Esophagus mucosa (tissue), 1 donor: Measurements from ENCODE around the gene ANAPC5. TPM values are rescaled to one million over a fixed set of nuclear protein-coding genes. Genes with fewer than 3 reads are reported as not detected.
A peak's percentile ranks its signal among the peaks of the same experiment; 100 is the strongest.
"Not testable (repeated sequence)": the region's sequence is repeated elsewhere in the genome, so short reads cannot be mapped to it uniquely, and the experiment has no call there.

Source experiments
- ATAC-seq: fragments of 200-7000 bp; cut with Tn5 transposase; one replicate; pipeline ENCODE4 v1.9.1; 2020
- total RNA-seq: library from RNA; stranded (reverse); gene quantifications from one replicate; pipeline ENCODE4 v1.2.4, GENCODE V29; 2023
- donor health status: DM: yes; HTN: yes; CAD: no.

The ANAPC5 gene
- total RNA-seq, 1 donor from 2014 or later = 68.2 TPM

GRCh38 chr12:121284551-121285390 lies 67.4 kb downstream of the ANAPC5 start:
- no peak for ATAC-seq

DNA sequence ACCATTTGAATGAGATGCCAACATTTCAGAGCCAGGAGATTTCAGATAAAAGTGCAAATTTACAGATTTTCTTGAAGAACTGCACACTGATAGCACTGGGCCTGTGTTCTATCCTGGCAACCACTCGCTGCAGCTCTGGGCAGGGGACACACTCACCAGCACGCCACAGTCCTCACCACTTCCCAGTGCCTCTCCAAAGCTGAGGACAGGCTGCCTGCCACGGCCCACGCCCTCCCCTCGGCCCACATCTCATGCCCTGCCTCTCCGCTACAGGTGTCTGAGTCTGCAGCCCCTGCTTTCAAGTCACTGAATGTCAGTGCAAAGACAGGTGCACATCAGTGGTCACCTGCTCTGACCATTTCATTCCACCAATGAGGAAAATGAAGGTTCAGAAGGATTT lies 68.4 kb downstream of the ANAPC5 start:
- ATAC-seq = no peak

DNA sequence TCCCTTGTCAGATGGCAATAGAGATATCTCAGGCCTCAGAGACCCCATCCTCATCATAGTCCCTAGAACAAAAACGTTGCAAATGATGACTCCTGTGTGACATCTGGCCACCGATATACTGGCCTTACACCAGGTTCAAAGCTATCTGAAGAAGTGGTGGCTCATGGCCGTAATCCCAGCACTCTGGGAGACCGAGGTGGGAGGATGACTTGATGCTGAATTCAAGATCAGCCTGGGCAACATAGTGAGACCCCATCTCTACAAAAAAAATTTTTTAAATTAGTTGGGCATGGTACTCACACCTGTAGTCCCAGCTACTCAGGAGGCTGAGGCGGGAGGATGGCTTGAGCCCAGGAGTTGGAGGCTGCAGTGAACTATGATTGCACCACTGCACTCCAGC lies 68.8 kb downstream of the ANAPC5 start:
- no peak for ATAC-seq

- not testable (repeated sequence) for ATAC-seq
Measured at GRCh38 chr12:121282910-121283309, 69.3 kb downstream of the ANAPC5 start.

DNA sequence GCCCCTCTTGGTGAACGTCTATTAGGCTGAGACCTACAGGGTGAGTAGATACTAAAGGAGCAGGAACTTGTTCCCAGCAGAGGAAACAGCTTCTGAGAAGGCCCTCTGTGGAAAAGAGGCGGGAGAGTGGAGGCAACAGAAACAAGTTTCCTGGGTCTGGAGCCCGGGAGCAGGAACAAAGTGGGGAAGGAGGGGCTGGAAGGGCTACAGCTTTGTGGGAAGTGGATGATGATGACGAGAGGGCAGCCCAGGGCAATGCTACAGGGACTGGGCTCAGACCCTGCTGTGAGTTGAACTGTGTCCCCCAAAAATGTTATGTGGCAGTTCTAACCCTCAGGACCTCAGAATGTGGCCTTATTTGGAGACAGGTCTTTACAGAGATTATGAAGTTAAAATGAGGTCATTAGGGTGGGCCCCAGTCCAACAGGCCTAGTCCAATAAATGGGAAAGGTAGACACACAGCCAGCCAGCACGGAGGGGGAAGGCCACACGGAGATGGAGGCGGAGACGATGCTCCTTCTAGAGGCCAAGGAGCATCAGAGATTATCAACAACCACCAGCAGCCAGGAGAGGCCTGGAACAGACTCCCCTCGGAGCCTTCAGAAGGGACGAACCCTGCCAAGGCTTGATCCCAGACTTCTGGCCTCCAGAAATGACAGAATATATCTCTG lies 70.0 kb downstream of the ANAPC5 start:
- ATAC-seq = no peak

DNA sequence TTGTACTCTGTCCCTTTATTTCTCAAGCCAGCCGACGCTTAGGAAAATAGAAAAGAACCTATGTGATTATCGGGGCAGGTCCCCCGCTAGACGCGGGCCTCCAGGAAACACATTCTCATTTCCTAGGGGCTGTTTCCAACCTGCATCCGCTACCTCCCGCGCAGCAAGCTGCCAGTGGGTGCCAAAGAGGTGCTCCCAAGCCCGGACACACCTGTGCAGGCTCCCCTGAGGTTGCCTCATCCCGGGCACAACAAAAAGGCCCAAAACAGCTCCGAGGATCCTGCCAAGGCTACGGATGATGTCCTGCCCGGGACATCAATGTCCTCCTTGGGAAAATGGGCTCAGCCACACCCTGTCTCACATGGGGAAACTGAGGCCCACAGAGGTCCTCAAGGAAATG lies 71.1 kb downstream of the ANAPC5 start:
- ATAC-seq = not testable (repeated sequence)

- ATAC-seq = not testable (repeated sequence)
Measured at GRCh38 chr12:121280531-121280930, 71.7 kb downstream of the ANAPC5 start.

DNA sequence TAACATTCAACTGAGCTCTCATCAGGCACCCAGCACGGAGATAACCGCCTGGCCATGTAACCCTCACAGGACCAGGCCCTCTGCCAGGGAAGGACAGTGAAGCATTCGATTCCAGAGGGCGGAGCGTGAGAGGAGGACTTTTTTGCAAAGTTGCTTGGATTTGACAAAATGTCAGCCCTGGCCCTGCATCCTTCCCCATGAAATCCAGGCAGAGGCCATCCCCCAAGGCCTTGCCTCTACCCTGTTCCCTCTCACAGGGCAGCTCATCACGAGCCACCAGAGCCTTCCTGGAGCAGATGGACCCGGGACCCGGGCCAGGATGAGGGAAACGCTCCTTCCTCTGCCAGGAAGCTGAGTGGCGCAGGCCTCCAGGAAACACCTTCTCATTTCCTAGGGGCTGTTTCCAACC lies 72.7 kb downstream of the ANAPC5 start:
- no peak for ATAC-seq

DNA sequence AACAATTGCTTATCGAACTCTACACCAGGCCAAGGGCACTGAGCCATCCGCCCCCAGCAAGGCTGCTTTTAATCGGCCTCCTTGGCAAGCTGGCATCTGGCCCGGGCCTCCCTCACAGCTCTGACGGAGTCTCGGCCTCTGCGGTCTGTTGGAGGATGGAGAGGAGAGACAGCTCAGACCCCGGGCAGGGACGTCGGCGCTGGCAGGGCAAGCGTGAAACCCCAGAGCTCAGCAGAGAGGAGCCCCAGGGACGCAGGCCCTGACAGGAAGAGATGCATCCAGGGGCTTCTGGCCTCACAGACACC lies 73.2 kb downstream of the ANAPC5 start:
- no peak for ATAC-seq

- ATAC-seq = no peak
Measured at GRCh38 chr12:121278169-121279070, 73.8 kb downstream of the ANAPC5 start.

- ATAC-seq = peak; percentile 14
Measured at GRCh38 chr12:121277374-121277759, 74.8 kb downstream of the ANAPC5 start.

- ATAC-seq = no peak
Measured at GRCh38 chr12:121274036-121274763, 78.0 kb downstream of the ANAPC5 start.

DNA sequence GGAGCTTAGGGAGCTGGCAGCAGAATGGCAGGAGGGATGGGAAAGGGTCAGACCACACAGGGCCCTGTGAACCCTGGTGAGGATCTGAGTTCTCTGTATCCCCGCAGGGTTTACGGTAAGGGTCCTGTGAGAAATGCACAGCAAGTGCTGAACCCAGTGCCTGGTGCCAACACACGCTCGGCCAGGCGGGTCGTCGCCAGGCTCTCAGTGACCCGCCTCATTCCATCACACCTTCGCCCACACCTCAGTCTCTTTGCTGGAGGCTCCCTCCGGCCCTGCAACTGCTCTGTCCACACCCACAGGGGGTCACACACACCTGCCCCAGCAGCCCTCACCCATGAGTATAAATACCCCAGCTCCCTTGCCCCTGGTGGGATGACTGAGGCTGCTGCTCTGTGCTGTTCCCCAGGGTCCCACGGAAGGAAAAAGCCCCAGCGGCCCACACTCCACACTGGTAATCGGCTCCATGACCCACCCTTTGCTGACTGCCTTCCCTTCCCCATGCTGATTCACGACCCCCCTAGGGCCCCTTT lies 78.8 kb downstream of the ANAPC5 start:
- ATAC-seq = no peak

DNA sequence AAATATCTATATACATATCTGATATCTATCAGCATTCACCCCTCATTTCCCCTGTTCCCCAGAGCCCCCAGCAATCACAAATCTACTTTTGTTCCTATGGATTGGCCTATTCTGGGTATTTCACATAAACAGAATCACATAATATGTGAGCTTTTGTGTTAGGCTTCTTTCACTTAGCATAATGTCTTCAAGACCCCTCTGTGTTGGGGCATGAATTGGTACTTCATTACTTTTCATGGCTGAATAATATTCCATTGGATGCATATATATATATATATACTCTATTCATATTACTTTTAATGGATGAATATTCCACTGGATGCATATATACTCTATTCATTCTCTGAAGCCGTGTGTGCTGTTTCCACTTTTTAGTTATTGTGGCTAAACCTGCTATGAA lies 84.4 kb downstream of the ANAPC5 start:
- ATAC-seq = no peak

DNA sequence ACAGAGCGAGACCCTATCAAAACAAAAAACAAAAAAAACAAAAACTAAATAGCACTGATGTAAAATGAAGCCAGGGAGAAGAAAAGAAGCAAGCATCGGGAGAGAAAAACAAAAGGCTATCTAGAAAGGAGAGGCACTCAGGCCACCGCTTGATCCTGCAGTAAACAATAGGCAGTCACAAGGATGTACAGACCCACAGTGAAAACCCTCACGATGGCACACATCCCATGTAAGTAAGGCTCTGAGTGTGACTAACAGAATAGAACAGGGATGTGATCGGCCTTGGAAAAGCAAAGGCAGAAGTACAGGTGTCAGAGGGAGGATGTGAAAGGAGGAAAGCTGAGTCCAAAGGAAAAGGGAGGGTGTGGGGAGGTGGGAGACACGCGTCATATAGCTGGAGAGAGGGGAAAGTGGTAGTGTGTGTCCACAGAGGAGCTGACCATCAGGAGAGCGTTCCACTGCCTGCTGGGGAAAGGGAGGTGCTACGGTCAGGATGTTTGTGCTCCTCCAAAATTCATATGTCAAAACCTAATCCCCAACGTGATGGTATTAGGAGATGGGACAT lies 87.2 kb downstream of the ANAPC5 start:
- no peak for ATAC-seq

DNA sequence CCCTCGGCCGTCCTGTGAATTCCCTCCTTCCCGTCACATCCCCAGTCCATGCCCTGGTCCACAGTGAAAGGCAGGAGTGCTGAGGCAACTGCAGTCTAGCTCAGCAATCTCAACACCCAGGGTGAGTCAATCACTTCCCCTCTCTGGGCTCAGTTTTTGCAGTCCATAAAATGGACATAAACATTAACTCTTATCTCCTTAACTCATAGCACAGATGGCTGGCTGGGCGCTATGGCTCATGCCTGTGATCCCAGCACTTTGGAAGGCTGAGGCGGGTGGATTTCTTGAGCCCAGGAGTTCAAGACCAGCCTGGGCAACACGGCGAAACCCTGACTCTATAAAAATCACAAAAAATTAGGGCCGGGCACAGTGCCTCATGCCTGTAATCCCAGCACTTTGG lies 88.1 kb downstream of the ANAPC5 start:
- ATAC-seq = no peak

GRCh38 chr12:121263206-121263935 lies 88.8 kb downstream of the ANAPC5 start:
- no peak for ATAC-seq

DNA sequence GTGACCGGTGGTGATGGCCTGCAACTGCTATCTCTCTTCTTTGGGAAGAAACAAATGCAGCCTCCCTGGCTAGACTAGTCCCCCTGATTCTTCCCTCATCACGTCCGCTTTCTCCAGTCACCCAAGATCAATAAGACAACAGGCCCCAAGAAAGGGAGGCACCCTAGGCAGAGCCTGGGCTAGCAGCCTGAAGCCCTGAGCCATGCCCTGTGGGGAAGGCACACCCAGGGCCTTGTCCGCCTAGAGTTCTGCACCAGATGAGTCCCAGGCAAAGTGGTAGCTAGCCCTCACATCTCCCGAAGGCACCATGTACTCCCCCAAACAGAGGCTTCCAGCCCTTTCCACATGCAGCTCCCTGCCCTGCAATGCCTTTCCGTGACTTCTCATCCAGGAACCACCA lies 90.8 kb downstream of the ANAPC5 start:
- ATAC-seq = no peak

- ATAC-seq = no peak
Measured at GRCh38 chr12:121260091-121260490, 92.1 kb downstream of the ANAPC5 start.

DNA sequence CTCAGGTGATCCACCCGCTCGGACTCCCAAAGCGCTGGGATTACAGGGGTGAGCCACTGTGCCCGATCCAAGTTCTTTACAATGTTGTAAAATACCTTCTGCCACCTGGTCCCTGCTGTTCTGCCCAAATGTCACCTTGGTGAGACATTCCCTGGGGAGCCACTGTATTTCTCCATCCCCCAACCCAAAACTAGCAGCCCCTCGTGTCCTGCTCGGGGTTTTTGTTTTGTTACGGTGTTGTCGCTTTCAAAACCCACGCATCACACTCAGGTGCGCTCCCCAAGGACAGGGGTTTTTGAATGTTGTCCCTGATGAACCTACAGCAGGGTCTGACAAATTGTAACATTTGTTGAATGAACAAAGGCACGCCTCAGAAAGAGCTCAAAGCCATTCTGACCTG lies 93.1 kb downstream of the ANAPC5 start:
- no peak for ATAC-seq
